ENCODE data around the gene DHRS4L2.
"Not testable (repeated sequence)": the region's sequence is repeated elsewhere in the genome, so short reads cannot be mapped to it uniquely, and the experiment has no call there.

The DHRS4L2 gene

GRCh38 chr14:23988607-23989363 is at the start of gene DHRS4L2:
Gene DHRS4L2, plus strand, starts transcription at chr14:23988929. Its CDS starts 19 bp downstream, at chr14:23988948.
- peak; percentile 81 for DNase-seq

GRCh38 chr14:23939607-23940326 is 49.0 kb upstream of the DHRS4L2 start:
- DNase-seq, result no peak

- no peak for DNase-seq
These were observed 47.5 kb upstream of the DHRS4L2 start for GRCh38 chr14:23941230-23941629.

GRCh38 chr14:23941669-23942068 is 47.1 kb upstream of the DHRS4L2 start:
- no peak for DNase-seq

GRCh38 chr14:23942587-23942986 is 46.1 kb upstream of the DHRS4L2 start:
- DNase-seq, result no peak

GRCh38 chr14:23949069-23949468 is 39.7 kb upstream of the DHRS4L2 start:
- DNase-seq, result not testable (repeated sequence)

GRCh38 chr14:23950411-23951135 is 38.2 kb upstream of the DHRS4L2 start:
- no peak for DNase-seq

GRCh38 chr14:23951136-23951466 is 37.6 kb upstream of the DHRS4L2 start:
- not testable (repeated sequence) for DNase-seq

GRCh38 chr14:23951590-23952201 is 37.0 kb upstream of the DHRS4L2 start:
- no peak for DNase-seq

GRCh38 chr14:23953116-23953463 is 35.6 kb upstream of the DHRS4L2 start:
- not testable (repeated sequence) for DNase-seq

- DNase-seq, result peak; percentile 75
These were observed 35.1 kb upstream of the DHRS4L2 start, which contains the start of gene DHRS4 for GRCh38 chr14:23953464-23954278. Gene DHRS4, plus strand, starts transcription at chr14:23953770. Its CDS starts 19 bp downstream, at chr14:23953789.

- not testable (repeated sequence) for DNase-seq
These were observed 34.5 kb upstream of the DHRS4L2 start for GRCh38 chr14:23954279-23954614.

GRCh38 chr14:23954965-23955364 is 33.8 kb upstream of the DHRS4L2 start:
- peak; percentile 37 for DNase-seq

GRCh38 chr14:23955811-23956210 is 32.9 kb upstream of the DHRS4L2 start:
- DNase-seq, result not testable (repeated sequence)

GRCh38 chr14:23957913-23958569 is 30.7 kb upstream of the DHRS4L2 start:
- not testable (repeated sequence) for DNase-seq

GRCh38 chr14:23960899-23961298 is 27.8 kb upstream of the DHRS4L2 start:
- DNase-seq, result not testable (repeated sequence)

- not testable (repeated sequence) for DNase-seq
These were observed 27.0 kb upstream of the DHRS4L2 start for GRCh38 chr14:23961704-23962103.

GRCh38 chr14:23969130-23969480 is 19.6 kb upstream of the DHRS4L2 start:
- not testable (repeated sequence) for DNase-seq

GRCh38 chr14:23969481-23970282 is 19.0 kb upstream of the DHRS4L2 start:
- DNase-seq, result peak; percentile 40

GRCh38 chr14:23970283-23970659 is 18.5 kb upstream of the DHRS4L2 start:
- DNase-seq, result not testable (repeated sequence)

- DNase-seq, result not testable (repeated sequence)
These were observed 15.6 kb upstream of the DHRS4L2 start for GRCh38 chr14:23973178-23973577.
